ENCODE results near the gene TRAF1. TPM values are rescaled to one million over a fixed set of nuclear protein-coding genes. Genes with fewer than 3 reads are reported as not detected.

Gene TRAF1
- total RNA-seq, 1 experiment from 2014 or later = 1.7 TPM

- TF ChIP-seq SRF (IDR thresholded peaks at IDR 0.05; ENCODE audit: low read depth) = no peak
- no peak for TF ChIP-seq SP1 (IDR thresholded peaks at IDR 0.05; ENCODE audit: low read depth)
- no peak for TF ChIP-seq CBX3 (IDR thresholded peaks at IDR 0.05; ENCODE audit: low read depth)
- TF ChIP-seq, protein P1, sequence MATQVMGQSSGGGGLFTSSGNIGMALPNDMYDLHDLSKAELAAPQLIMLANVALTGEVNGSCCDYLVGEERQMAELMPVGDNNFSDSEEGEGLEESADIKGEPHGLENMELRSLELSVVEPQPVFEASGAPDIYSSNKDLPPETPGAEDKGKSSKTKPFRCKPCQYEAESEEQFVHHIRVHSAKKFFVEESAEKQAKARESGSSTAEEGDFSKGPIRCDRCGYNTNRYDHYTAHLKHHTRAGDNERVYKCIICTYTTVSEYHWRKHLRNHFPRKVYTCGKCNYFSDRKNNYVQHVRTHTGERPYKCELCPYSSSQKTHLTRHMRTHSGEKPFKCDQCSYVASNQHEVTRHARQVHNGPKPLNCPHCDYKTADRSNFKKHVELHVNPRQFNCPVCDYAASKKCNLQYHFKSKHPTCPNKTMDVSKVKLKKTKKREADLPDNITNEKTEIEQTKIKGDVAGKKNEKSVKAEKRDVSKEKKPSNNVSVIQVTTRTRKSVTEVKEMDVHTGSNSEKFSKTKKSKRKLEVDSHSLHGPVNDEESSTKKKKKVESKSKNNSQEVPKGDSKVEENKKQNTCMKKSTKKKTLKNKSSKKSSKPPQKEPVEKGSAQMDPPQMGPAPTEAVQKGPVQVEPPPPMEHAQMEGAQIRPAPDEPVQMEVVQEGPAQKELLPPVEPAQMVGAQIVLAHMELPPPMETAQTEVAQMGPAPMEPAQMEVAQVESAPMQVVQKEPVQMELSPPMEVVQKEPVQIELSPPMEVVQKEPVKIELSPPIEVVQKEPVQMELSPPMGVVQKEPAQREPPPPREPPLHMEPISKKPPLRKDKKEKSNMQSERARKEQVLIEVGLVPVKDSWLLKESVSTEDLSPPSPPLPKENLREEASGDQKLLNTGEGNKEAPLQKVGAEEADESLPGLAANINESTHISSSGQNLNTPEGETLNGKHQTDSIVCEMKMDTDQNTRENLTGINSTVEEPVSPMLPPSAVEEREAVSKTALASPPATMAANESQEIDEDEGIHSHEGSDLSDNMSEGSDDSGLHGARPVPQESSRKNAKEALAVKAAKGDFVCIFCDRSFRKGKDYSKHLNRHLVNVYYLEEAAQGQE (IDR thresholded peaks at IDR 0.05; ENCODE audit: low read depth) = no peak
- TF ChIP-seq EZH2phosphoT487 (IDR thresholded peaks at IDR 0.05; ENCODE audit: borderline replicate concordance) = no peak
- TF ChIP-seq ZNF274 (IDR thresholded peaks at IDR 0.05; ENCODE audit: low read depth, low read length) = no peak
- no peak for TF ChIP-seq ZFX (IDR thresholded peaks at IDR 0.05)
- no peak for TF ChIP-seq POLR2AphosphoS5 (IDR thresholded peaks at IDR 0.05; ENCODE audit: low read depth, low read length)
These were observed 47.1 kb downstream of the TRAF1 start (continued) for GRCh38 chr9:120879446-120879845.

DNA sequence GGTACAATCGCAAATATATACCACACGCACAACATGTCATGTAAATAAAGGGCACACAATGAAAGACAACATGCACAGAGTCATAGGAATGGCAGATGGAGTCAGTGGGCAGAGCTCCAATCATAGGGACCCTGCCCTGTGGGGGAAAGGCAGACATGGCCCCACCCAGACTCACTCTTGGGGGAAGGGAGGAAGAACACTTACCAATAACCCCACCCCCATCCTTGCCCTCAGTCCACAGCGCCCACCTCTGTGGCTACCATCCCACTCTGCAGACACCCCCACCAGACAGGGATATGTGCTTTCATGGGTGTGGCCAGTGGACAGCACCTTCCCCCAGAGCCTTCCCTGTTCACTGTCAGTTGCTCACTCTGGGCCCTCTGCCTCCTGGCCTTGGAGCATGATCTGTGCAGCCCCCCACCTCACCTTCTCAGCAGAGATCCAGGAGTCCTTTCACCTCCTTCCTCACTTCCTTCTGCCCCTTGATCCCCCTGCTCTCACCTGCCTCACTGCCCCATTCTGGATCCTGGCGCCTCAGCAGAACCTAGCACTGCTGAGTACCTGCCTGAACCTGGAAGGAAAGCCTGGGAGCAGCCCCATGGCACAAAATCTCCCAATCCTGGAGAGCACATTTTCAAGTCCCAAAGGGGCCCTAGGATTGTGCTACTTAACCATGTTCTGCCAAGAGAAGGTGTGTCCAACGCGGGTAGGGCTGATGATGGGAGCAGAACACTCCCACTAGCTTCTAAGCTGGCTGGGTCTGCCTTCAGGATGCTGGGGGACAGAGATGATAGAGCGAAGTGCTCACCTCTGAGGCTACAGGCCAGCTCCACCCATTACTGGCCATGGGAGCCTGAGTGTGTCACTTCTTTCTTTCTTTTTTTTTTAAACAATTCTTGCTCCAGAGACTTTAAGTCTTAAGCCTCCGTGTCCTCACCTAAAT lies 48.1 kb downstream of the TRAF1 start:
- Histone ChIP-seq H3K4me2 (ENCODE audit: low read length) (peak overlapping the region; percentile 96), H3K27me3 (ENCODE audit: insufficient read depth, low read length) (no peaks in the 10 kb centered on the region), H3K4me3 (replicated peaks in 1 of 2; ENCODE audit: low read depth in 1 of 2, low read length in 2 of 2) (peak overlapping the region; percentile 45 to 72), H3K4me1 (ENCODE audit: control insufficient read depth in 1 of 2, insufficient read depth in 2 of 2, low read length in 2 of 2) (peaks cover 44 to 64% of the 10 kb centered on the region in 2 experiments), H3K9me2 (ENCODE audit: insufficient read depth) (no peaks in the 10 kb centered on the region), H3K27ac (ENCODE audit: low read depth, low read length) (peak overlapping the region; percentile 92), H2AFZ (ENCODE audit: low read depth, low read length, poor library complexity, severe bottlenecking) (no peak overlapping the region), H3K9me3 (ENCODE audit: control insufficient read depth in 1 of 2, insufficient read depth in 1 of 2, low read depth in 1 of 2, low read length in 2 of 2) (no peaks in the 10 kb centered on the region), H3K79me2 (ENCODE audit: insufficient read depth, low read length) (peaks cover 19% of the 10 kb centered on the region), H3K9ac (ENCODE audit: low read length) (peak overlapping the region; percentile 84), H4K20me1 (ENCODE audit: insufficient read depth) (no peaks in the 10 kb centered on the region), H3K36me3 (ENCODE audit: control insufficient read depth in 1 of 2, insufficient read depth in 2 of 2, low read length in 2 of 2) (peaks cover 0 to 12% of the 10 kb centered on the region in 2 experiments; a peak in 1 of 4 replicates)
- no peak for ATAC-seq
- no TSS peak for BruUV-seq (replicated peaks)
- CTCF ChIA-PET = no interaction called here
- TF ChIP-seq POLR2AphosphoS5 (IDR thresholded peaks at IDR 0.05; ENCODE audit: low read depth, low read length) = peak; percentile 40; the same call in 1 of the 2 replicates
- no peak for TF ChIP-seq YY1 (IDR thresholded peaks at IDR 0.05; ENCODE audit: extremely low read depth, insufficient replicate concordance, low read depth, low read length)
- TF ChIP-seq ELF1 (IDR thresholded peaks at IDR 0.05; ENCODE audit: borderline replicate concordance, low read depth) = no peak
- TF ChIP-seq SRF (IDR thresholded peaks at IDR 0.05; ENCODE audit: low read depth) = no peak
- TF ChIP-seq POLR2A (IDR thresholded peaks at IDR 0.05; ENCODE audit: borderline replicate concordance, extremely low read depth, insufficient read depth, insufficient read length) = peak; percentile 18
- no peak for TF ChIP-seq SIN3A (IDR thresholded peaks at IDR 0.05; ENCODE audit: low read depth)
- TF ChIP-seq SP1 (IDR thresholded peaks at IDR 0.05; ENCODE audit: low read depth) = no peak
- no peak for TF ChIP-seq EZH2 (IDR thresholded peaks at IDR 0.05)
- no peak for DNase-seq (ENCODE audit: low read depth, low spot score)
- POLR2A ChIA-PET = no interaction called here
- intact Hi-C loops (cut with micrococcal nuclease) = loop anchor here (5.0 kb wide), 1 partner anchor 59 kb away; no protein-coding TSS in a partner anchor
- RAD21 ChIA-PET (ENCODE audit: low non-redundant PET in 1 of 2, low total read pairs in 2 of 2, uncharacterized antibody in 2 of 2, unreplicated experiment in 2 of 2) = no interaction called here
